Left ventricle myocardium inferior (tissue), 1 donor: ENCODE data around the gene MKNK2. TPM values are rescaled to one million over a fixed set of nuclear protein-coding genes. Genes with fewer than 3 reads are reported as not detected.

Source experiments
- DNase-seq: peaks from one replicate; pipeline ENCODE4 v3.0.0-alpha.2; 2020
- H3K27ac ChIP-seq: fragments of 200-600 bp; replicated peaks from 2 replicates; pipeline ENCODE4 v1.8.0; 2021
- H3K27me3 ChIP-seq: fragments of 200-600 bp; 2 replicates; pipeline ENCODE4 v1.8.0; 2021; ENCODE audit warnings: low read depth
- H3K36me3 ChIP-seq: fragments of 200-600 bp; 2 replicates; pipeline ENCODE4 v1.8.0; 2021
- H3K4me1 ChIP-seq: fragments of 200-600 bp; 2 replicates; pipeline ENCODE4 v1.8.0; 2021
- H3K4me3 ChIP-seq: fragments of 200-600 bp; 2 replicates; pipeline ENCODE4 v1.8.0; 2021; ENCODE audit warnings: mild to moderate bottlenecking, moderate library complexity
- H3K9me3 ChIP-seq: fragments of 200-600 bp; replicated peaks from 2 replicates; pipeline ENCODE4 v1.8.0; 2021
- intact Hi-C: fragments of 100-400 bp; cut with micrococcal nuclease; formaldehyde crosslinking; loops from one replicate; pipeline ENCODE4 v1.11.0; 2022
- total RNA-seq: library from RNA; stranded (reverse); fragmentation: NEBNext Ultra II Directional; extraction: Animal tissue kit (Norgen Biotek cat#: 25700); gene quantifications from one replicate; pipeline ENCODE4 v1.2.1, GENCODE V29; 2021
- TF ChIP-seq, protein P1 (sequence below): fragments of 200-600 bp; IDR thresholded peaks from 2 replicates; pipeline ENCODE4 v1.8.0; 2021; ENCODE audit warnings: antibody characterized with exemption, mild to moderate bottlenecking, borderline replicate concordance
- donor health status: DM: no; HTN: yes; CAD: no; lungs with severe emphysema.

The MKNK2 gene
- total RNA-seq, 1 donor from 2014 or later: 200 TPM

DNA sequence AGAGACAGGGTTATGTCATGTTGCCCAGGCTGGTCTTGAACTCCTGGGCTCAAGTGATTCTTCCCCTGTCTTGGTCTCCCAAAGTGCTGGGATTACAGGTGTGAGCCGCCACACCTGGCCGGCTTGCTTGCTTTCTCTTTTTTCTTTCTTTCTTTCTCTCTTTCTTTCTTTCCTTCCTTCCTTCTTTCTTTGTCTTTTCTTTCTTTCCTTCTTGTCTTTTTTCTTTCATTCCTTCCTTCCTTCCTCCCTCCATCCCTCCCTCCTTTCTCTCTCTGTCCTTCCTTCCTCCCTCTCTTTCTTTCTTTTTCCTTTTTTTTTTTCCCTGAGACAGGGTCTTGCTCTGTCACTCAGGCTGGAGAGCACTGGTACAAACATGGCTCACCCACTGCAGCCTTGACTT lies 28.8 kb downstream of the MKNK2 start:
- no peaks in the 10 kb centered on the region for H3K27me3 ChIP-seq
- intact Hi-C loops: no loop called here
- no peaks in the 10 kb centered on the region for H3K36me3 ChIP-seq
- H3K27ac ChIP-seq: no peak overlapping the region
- no peak for DNase-seq
- H3K4me3 ChIP-seq: no peak overlapping the region
- peaks cover 4% of the 10 kb centered on the region for H3K4me1 ChIP-seq
- peaks cover 10% of the 10 kb centered on the region for H3K9me3 ChIP-seq
- TF ChIP-seq, protein P1, sequence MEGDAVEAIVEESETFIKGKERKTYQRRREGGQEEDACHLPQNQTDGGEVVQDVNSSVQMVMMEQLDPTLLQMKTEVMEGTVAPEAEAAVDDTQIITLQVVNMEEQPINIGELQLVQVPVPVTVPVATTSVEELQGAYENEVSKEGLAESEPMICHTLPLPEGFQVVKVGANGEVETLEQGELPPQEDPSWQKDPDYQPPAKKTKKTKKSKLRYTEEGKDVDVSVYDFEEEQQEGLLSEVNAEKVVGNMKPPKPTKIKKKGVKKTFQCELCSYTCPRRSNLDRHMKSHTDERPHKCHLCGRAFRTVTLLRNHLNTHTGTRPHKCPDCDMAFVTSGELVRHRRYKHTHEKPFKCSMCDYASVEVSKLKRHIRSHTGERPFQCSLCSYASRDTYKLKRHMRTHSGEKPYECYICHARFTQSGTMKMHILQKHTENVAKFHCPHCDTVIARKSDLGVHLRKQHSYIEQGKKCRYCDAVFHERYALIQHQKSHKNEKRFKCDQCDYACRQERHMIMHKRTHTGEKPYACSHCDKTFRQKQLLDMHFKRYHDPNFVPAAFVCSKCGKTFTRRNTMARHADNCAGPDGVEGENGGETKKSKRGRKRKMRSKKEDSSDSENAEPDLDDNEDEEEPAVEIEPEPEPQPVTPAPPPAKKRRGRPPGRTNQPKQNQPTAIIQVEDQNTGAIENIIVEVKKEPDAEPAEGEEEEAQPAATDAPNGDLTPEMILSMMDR: no peak

DNA sequence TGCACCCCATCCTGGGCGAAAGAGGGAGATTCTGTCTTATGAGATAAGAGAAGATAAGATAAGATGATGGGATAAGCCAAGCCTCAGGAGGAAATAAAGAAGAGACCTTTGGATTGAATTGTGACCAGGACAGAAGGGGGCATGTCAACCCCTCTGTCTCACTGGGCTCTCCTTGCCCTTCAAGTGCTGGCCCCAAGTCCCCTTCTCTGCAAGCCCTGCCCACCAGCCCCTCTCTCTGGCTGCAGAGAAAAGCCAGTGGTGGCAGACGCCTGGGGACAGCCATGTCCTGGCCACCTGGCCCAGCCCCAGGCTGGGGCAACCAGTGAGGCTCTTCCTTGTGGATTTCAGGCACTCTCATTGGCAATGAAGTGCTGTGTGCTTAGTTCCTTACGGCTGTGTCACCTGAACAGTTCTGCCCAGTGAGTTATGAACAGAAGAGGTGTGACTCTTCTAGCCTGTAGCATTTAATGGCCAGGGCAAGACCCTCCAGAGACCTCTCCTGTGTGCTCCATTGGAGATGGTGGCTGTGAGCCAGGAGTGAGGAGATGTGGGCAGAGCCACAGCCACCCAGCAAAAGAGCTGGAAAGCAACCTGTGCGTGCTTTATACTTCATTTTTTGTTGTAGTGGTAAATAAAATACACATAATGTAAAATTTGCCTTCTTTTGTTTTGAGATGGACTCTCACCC lies 29.4 kb downstream of the MKNK2 start:
- H3K27ac ChIP-seq: no peak overlapping the region
- no peak for DNase-seq
- peaks cover 5% of the 10 kb centered on the region for H3K4me1 ChIP-seq
- no peak overlapping the region for H3K4me3 ChIP-seq
- TF ChIP-seq, protein P1: no peak
- no peaks in the 10 kb centered on the region for H3K36me3 ChIP-seq
- intact Hi-C loops: no loop called here
- H3K27me3 ChIP-seq: no peaks in the 10 kb centered on the region
- H3K9me3 ChIP-seq: peaks cover 10% of the 10 kb centered on the region

DNA sequence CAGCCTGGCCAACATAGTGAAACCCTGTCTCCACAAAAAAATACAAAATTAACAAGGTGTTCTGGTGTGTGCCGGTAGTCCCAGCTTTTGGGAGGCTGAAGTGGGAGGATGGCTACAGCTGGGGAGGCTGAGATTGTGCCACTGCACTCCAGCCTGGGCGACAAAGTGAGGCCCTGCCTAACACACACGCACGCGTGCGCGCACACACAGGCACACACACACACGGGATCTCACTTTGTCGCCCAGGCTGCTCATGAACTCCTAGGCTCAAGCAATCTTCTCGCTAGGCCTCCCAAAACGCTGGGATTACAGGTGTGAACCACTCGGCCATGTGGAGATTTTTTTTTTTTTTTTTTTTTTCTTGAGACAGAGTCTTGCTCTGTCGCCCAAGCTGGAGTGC lies 32.3 kb downstream of the MKNK2 start:
- H3K9me3 ChIP-seq: no peaks in the 10 kb centered on the region
- no peaks in the 10 kb centered on the region for H3K36me3 ChIP-seq
- no peaks in the 10 kb centered on the region for H3K27me3 ChIP-seq
- intact Hi-C loops: loop anchor here (5.0 kb wide), 1 partner anchor 54 kb away; no protein-coding TSS in a partner anchor
- peaks cover 20% of the 10 kb centered on the region for H3K4me1 ChIP-seq
- H3K27ac ChIP-seq: no peak overlapping the region
- H3K4me3 ChIP-seq: no peak overlapping the region
- TF ChIP-seq, protein P1: no peak
- no peak for DNase-seq

DNA sequence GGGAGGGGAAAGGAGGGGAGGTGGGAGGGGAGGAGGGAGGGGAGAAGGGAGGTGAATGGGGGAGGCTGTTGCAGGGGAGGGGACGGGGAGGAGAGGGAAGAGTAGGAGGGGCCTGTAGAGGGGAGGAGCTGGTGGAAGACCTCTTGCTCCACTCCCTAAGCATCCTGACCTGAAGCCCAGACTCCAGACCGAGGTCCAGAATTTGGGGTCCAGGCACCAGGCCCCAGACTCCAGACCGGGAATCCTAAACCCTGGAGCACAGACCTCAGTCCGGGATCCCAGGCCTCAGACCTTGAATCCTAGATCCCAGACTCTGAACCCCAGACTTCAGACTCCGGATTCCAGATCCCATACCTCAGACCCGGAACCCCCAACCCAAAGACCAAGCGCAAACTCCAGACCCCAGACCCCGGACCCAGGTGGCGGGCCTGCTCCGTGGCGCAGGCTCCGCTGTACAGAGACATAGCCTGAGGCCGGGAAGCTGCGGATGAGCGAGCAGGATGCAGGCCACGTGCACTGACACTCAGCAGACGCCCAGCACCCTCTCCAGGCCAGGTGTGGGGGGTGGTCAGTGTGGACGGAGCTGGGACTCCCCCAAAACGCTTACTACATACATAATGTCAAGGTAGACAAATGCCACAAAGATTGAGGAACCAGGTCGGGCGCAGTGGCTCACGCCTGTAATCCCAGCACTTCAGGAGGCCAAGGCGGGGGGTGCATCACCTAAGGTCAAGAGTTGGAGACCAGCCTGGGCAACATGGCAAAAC lies 34.8 kb downstream of the MKNK2 start:
- peak overlapping the region; percentile 55 for H3K4me3 ChIP-seq
- no peaks in the 10 kb centered on the region for H3K9me3 ChIP-seq
- peak overlapping the region; percentile 64 for H3K27ac ChIP-seq
- TF ChIP-seq, protein P1: no peak
- peak; percentile 82 for DNase-seq
- H3K4me1 ChIP-seq: peaks cover 25% of the 10 kb centered on the region
- intact Hi-C loops: loop anchor here (5.0 kb wide), 1 partner anchor 56 kb away; no protein-coding TSS in a partner anchor
- H3K27me3 ChIP-seq: no peaks in the 10 kb centered on the region
- no peaks in the 10 kb centered on the region for H3K36me3 ChIP-seq

DNA sequence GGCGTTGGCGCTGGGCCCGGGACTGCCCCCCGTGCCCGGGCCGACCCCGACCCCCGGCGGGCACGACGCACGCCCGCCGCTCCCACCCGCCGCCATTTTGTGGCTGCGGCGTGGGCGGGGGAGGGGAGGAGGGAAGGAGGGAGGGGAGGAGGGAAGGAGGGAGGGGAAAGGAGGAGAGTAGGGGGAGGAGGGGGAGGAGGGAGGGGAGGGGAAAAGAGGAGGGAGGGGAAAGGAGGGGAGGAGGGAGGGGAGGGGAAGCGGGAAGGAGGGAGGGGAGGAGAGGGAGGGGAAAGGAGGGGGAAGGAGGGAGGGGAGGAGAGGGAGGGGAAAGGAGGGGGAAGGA lies 35.5 kb downstream of the MKNK2 start, which contains the start of gene BTBD2:
Gene BTBD2 (minus strand): TSS at position 107 of the 343 bp plus-strand sequence. CDS start 11 bp downstream, at position 96.
- Histone ChIP-seq H3K9me3 (no peaks in the 10 kb centered on the region), H3K27ac (peak within 1 kb of the TSS; percentile 77), H3K27me3 (no peaks in the 10 kb centered on the region), H3K4me1 (peaks cover 25% of the 10 kb centered on the region), H3K4me3 (peak within 1 kb of the TSS; percentile 79), H3K36me3 (no peaks in the 10 kb centered on the region)
- intact Hi-C loops: loop anchor here (5.0 kb wide), 1 partner anchor 57 kb away; no protein-coding TSS in a partner anchor
- DNase-seq: no peak
- TF ChIP-seq, protein P1: no peak
